ENCODE data around the gene HLA-E.
"Not testable (repeated sequence)": the region's sequence is repeated elsewhere in the genome, so short reads cannot be mapped to it uniquely, and the experiment has no call there.

Gene HLA-E

GRCh38 chr6:30489081-30490025 lies at the start of gene HLA-E:
Gene HLA-E (plus strand): TSS chr6:30489509. CDS start chr6:30489532, 23 bp downstream.
- DNase-seq: no peak

DNA sequence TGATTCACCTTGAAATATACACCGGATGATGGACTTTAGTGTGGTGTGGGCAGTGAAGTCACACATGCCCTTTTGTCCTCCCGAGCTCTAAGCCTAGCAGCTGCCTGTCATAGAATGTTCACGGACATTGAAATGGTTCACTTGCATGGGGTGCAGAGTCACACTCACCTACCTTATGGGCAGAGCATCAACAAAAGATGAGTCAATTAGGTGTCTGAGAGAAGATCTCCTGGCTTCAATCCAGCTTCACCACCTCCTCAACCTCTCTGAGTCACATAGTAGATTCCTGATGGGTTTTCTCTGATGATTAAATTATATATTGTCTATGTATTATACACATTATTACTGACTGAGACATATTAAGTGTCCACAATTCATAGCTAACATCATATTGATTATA lies 48.1 kb upstream of the HLA-E start:
- no peak for DNase-seq

DNA sequence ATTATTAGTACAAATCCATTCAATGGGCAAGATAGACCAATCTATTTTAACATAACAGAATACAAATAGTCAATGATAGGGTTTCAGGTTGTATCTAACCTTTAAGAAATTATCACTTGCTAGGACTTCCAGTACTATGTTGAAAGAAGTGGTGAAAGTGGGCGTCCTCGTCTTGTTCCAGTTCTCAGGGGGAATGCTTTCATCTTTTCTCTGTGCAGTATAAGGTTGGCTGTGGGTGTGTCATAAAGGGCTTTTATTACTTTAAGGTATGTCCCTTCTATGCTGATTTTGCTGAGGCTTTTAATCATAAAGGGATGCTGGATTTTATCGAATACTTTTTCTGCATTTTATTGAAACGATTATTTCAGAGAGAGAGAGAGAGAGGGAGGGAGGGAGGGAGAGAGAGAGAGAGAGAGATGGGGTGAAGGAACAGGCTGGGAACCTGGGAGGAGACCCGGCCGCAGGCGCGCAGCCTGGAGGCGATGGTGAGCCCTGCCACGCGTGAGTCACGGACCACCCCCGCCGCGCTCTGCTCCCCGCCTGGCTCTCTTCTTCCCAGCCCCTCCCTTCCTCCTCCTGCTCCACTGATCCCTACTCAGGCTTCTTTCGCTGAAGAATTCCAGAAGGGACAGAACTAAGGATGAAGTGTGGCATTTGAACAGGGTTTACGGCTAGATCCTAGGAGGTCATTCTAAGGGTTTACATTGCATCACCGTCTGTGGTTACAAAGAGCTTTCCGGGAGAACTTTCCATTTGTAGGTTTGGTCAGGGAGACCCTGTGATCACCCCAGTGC lies 45.5 kb upstream of the HLA-E start:
- no peak for DNase-seq

DNA sequence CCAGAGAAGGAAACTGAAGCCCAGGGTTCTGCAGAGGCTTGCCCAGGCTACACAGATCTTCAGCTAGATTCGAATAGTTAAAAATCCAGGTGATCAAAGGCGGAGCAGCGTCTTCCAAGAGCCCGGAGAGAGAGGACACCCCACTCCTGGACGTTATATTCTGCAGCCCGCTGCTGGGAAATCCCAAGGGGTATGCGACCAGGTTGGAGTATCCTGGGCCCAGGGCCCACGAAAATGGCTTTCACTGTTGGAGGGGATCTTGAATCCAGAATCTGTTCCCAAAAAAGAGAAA lies 44.9 kb upstream of the HLA-E start:
- no peak for DNase-seq

GRCh38 chr6:30446259-30446658 lies 43.0 kb upstream of the HLA-E start:
- no peak for DNase-seq

DNA sequence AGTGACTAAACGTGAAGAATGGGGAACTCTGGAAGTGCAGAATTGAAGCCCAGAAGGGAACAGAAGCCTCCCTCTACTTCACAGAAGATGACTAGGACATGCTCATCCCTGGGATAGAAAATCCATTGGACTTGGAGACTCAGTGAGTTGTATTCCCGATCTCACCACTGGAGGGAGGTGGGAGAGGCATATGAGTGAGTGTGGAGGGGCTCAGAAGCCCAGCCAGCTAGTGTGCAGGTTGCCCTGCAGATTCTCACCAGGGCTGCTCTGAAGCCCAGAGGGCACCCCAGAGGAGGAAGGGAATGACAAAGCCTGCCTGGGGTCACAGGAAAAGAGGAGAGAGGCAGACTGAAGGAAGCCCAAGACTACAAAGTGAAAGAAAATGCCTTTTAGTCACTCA lies 42.1 kb upstream of the HLA-E start:
- no peak for DNase-seq

- no peak for DNase-seq
These were observed 38.8 kb upstream of the HLA-E start for GRCh38 chr6:30450548-30450908.

DNA sequence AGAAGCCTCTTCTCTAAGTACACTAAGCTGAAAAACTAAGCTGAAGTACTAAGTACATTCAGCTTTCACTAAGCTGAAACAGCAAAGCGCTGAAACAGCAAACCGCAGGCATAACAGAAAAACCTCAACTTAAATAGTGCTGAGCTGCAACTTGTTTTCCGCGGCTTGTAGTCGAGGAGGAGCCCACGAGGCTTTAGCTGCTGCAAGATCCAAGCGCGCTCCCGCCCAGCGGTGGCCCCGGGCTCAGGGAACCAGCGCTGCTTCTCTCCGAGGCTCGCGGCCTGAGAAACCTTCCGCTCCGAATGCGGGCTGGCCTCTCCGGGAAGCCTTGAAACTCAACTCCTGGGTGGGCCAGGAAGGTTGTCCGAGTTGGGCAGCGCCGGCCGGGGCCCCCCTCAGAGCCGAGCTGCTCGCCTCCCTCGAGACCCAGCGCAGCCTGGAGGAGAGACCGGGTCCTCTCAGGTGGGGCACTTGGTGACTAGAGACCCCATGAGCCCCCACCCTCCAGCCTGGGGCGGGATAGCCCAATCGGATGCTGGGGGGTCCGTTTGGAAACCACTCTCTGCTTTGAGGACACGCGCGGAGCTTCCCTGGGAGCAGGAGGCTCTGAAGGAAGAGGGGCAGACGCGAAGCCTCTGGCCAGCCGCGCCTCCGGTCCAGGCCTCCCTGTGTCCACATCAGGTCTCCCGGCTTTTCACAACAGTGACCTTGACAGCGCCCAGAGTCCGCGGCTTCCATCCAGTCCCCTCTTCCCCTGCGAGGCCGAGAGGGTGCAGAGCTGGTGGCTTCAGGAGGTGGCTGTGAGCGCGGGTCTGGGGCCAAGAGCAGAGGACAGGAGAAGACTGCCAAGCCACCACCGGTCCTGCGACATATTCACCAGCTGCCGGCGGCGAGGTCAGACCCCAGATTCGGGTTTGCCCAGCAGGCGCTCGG lies 38.1 kb upstream of the HLA-E start:
- DNase-seq: no peak

DNA sequence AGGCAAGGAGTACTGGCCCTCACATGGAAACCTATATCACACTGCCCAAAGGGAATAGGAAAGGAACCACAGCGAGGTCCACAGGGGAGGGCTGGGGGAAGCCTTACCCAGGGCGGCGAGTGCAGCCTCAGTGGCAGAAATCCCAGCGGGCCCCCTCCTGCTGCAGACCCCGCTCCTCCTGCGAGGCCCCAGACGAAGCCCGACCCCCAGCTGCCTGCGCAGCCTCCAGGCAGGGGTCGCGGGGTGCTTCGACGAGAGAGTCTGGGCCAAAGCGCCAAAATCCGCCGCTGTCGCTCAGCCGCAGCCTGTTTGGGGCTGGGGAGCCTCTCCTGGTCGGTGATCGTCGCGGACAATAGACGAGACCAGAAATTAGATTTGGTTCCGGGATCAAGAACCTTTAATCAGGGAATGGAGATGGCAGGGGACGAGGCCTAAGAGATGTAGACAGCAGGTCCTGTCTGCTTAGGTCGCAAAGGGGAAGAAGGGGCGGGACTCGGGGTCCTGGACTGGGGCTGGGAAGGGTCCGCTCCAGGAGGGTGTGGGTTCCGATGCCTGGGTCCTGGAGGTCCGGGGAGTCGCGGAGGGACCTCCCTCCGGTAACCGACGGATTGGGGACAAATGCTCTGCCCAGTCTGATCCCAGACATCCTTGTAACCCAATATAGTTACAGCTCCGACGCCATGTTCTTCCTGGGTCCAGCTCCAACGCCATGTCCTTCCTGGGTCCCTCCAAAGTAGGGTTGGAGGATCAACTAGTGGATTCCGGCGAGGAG lies 36.4 kb upstream of the HLA-E start:
- DNase-seq: no peak

DNA sequence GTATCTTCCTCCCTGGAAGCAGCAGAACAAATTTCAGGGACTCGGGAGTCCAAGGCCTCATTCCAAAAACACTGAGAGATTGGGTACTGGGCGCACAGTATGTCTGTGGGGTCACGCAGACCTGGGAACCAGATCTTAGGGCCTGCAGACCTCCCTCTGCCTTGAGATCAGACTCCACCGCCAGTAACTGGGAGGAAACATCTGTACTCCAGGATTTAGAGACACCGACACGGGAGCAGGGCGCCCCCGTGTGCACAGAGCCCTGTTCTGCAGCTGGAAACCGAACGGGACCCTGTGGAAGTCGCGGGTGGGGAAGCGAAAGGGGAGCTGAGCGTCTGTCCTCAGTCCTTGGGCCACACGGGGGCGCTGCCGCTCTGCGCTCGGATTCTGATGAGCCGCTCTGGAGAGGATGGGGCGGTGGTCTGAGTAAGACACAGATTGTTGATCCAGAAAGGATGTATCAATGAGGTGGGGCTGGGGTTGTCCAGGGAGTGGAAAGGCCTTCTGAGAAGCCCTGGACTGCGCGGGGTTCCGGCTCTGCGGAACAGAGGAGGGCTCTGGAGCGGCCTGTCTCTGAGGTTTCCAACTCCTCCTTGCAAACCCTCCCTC lies 35.7 kb upstream of the HLA-E start:
- DNase-seq: no peak

- DNase-seq: no peak
These were observed 30.2 kb upstream of the HLA-E start for GRCh38 chr6:30459145-30459544.

DNA sequence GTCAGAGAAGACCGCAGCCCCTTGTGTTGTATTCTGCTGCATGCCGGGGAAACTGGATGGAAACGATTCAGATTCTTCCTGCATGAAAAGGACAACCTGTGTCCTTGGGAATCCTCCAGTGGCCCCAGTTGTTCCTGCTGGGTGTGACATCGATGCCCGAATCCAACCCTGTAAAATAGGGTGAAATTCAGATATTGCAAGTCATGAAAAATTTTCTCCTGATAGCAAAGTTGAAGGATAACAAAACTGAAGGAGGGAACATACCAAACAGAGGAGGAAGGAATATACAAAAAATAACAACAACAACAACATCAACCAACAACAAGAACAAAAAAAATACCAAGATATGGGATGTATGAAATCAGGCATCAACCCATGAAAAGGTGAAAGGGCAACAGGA lies 28.3 kb upstream of the HLA-E start:
- DNase-seq: no peak

DNA sequence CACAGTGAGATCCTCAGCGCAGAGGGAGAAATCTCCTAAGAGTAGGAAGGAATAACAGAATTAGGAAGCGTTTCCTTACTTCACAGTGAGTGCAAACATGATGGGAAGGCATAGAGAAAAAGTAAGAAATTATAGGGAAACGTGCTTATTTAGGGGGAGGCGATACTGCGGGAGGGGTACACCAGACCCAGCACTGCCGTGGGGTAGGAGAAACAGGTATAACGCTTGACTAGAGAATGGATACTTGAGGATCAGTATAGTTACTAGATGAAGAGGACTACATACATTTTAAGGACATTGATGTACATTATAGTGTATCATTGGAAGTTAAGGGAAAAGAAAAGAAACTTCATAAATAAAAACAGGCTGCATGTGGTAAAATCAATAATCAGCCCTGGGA lies 26.8 kb upstream of the HLA-E start:
- no peak for DNase-seq

GRCh38 chr6:30463242-30463641 lies 26.1 kb upstream of the HLA-E start:
- no peak for DNase-seq

GRCh38 chr6:30463651-30464618 lies 25.4 kb upstream of the HLA-E start:
- DNase-seq: no peak

DNA sequence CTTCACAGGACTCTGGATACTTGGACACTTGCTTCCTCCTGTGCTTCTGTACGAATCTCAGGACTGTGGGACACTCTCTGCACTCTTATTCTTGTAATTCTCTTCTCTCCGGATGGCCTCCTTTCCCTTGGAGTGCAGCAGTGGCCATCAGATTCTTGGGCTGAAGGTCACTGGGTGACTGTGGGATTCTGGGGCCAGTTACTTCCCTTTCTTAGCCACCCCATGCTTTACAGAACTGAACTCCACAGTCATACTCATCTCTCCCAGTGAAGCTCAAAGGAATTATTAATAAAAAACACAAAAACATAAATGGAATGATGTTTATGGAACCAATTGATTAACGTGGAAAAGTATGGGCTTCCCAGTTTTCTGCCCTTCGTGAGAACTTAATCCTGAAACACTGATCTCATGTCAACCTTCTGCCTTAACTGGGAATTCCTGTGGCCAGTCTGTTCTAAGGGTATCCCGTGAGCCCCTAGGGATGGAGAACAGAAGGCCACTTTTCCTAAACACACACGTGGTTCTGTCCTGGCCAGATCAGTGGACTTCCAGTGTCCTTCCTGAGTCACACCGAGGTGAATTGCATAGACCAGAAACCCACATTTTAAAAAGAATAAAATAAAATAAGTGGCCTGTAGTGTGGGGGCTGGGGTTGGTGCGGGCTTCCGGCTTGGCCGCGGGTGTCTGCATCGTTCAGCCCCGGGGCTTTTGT lies 23.6 kb upstream of the HLA-E start:
- DNase-seq: no peak

DNA sequence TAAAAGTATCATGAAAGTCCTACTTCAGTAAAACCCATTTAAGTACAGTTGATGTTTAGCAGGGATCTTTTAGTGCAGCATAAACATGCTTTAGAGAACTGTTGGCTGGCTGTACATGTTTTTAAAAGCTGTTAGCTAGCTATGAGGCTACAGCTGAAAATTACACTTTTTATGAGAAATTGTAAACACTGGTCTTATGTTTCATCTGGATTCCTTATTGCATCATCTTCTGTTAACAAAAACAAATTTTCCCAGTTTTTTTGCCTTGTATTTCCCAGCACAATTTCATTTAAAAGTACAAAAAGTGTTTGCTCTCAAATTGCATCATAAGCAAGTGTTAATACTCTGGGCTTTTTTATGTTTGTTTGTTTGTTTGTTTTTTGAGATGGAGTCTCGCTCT lies 18.3 kb upstream of the HLA-E start:
- no peak for DNase-seq

GRCh38 chr6:30475116-30475515 lies 14.2 kb upstream of the HLA-E start:
- DNase-seq: not testable (repeated sequence)

GRCh38 chr6:30480536-30481156 lies 8.7 kb upstream of the HLA-E start:
- DNase-seq: no peak

Measured in cerebellar nuclear complex (tissue), 1 donor.